ENCODE measurements around the gene TTLL6. TPM values are rescaled to one million over a fixed set of nuclear protein-coding genes. Genes with fewer than 3 reads are reported as not detected.
"Not testable (repeated sequence)": the region's sequence is repeated elsewhere in the genome, so short reads cannot be mapped to it uniquely, and the experiment has no call there.

The TTLL6 gene
- total RNA-seq, 2 donors from 2014 or later, result not detected

DNA sequence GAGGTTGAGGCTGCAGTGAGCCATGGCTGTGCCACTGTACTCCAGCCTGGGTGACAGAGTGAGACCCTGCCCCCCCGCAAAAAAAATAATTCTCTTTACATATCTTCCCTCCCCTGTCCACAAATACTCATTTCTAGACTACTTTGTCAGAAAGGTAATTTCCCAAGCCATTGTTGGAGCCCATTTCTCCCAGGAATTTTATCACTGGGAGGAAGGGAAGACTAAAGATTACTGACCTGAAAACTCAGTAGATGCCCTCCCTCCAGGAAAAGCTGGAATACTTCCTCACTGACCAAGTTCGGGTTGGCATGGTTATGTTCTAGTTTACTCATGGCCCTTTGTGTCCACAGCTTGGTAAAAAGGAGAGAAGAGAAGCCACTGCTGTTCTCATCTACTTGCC lies 17.9 kb upstream of the TTLL6 start:
- DNase-seq, result no peak
- H3K4me1 Mint-ChIP-seq, result peaks cover 54% of the 10 kb centered on the region
- no peak for ATAC-seq
- no peaks in the 10 kb centered on the region for H3K9me3 ChIP-seq (ENCODE audit: control insufficient read depth, low read length, poor library complexity, severe bottlenecking)
- no peaks in the 10 kb centered on the region for H3K36me3 Mint-ChIP-seq (ENCODE audit: low read depth)
- no peak overlapping the region for H3K27ac Mint-ChIP-seq
- no peaks in the 10 kb centered on the region for H3K27me3 Mint-ChIP-seq
- no peak overlapping the region for H3K4me3 Mint-ChIP-seq

DNA sequence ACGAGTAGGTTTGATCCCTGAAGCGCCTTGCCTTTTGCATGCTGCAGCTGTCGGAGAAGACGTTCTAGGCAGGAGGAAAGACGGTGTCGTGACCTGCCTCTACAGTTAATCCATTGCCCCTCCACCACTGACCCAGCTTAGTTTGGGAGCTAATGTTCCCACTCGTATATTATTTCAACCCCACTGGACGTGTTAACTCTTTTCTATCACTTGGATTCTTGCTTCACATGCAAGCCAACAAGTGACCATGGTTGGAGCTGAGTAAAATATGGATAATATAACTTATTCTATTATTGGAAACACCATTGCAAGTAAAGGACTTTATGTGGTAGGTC lies 14.5 kb upstream of the TTLL6 start:
- H3K27me3 Mint-ChIP-seq, result no peaks in the 10 kb centered on the region

DNA sequence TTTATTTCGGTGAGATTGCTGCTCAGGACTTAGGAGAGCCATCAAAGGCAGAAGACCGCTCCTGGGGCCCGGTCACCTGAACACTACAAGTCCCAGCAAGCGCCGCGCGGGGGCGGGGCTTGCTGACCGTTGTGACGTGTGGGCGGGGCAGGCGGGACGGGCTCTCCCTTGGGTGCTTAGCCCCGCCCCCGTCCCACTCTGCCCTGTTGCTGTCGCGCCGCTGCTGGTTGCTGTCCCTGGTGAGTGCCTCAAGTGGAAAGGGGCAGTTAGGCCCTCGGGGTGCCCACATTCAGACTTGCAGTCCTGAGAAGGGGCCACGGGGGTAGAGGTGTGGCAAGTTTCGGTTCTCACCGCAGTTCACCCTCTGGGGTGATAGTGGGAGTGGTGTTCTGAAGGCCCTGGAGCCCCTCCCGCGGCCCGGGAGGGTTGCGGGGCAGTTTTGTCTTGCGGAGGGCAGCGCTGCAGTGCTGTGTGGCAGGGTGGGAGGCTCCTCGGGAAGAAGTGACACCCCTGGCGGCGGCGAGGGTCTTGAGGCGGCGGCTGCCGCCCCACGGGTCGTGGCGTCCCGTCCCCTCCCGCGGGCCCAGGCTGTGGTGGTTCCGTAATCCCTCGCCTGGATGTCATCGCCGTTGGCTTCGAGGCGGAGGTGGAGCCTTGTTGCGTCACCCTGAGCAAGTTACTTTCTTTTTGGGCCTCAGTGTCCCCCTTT lies 14.0 kb upstream of the TTLL6 start, which contains the start of gene CALCOCO2:
Gene CALCOCO2, plus strand, starts transcription at position 196 of the 709 bp plus-strand sequence. CDS start 10,673 bp downstream, outside the sequence.
- DNase-seq, result peak; percentile 76 to 85 (median 83)
- Mint-ChIP-seq H3K27me3 (no peaks in the 10 kb centered on the region), H3K4me1 (peaks cover 30% of the 10 kb centered on the region), H3K4me3 (peak within 1 kb of the TSS; percentile 94), H3K36me3 (ENCODE audit: low read depth) (no peaks in the 10 kb centered on the region), H3K27ac (peak within 1 kb of the TSS; percentile 86)
- ATAC-seq, result peak; percentile 94
- H3K9me3 ChIP-seq (ENCODE audit: control insufficient read depth, low read length, poor library complexity, severe bottlenecking), result no peaks in the 10 kb centered on the region

More for the DNA sequence above, 14.5 kb upstream of the TTLL6 start:
- DNase-seq (no peak), ATAC-seq (no peak)
- H3K27ac Mint-ChIP-seq, result peak overlapping the region; percentile 86
- no peaks in the 10 kb centered on the region for H3K9me3 ChIP-seq (ENCODE audit: control insufficient read depth, low read length, poor library complexity, severe bottlenecking)
- no peaks in the 10 kb centered on the region for H3K36me3 Mint-ChIP-seq (ENCODE audit: low read depth)
- peaks cover 36% of the 10 kb centered on the region for H3K4me1 Mint-ChIP-seq
- H3K4me3 Mint-ChIP-seq, result peak overlapping the region; percentile 94

DNA sequence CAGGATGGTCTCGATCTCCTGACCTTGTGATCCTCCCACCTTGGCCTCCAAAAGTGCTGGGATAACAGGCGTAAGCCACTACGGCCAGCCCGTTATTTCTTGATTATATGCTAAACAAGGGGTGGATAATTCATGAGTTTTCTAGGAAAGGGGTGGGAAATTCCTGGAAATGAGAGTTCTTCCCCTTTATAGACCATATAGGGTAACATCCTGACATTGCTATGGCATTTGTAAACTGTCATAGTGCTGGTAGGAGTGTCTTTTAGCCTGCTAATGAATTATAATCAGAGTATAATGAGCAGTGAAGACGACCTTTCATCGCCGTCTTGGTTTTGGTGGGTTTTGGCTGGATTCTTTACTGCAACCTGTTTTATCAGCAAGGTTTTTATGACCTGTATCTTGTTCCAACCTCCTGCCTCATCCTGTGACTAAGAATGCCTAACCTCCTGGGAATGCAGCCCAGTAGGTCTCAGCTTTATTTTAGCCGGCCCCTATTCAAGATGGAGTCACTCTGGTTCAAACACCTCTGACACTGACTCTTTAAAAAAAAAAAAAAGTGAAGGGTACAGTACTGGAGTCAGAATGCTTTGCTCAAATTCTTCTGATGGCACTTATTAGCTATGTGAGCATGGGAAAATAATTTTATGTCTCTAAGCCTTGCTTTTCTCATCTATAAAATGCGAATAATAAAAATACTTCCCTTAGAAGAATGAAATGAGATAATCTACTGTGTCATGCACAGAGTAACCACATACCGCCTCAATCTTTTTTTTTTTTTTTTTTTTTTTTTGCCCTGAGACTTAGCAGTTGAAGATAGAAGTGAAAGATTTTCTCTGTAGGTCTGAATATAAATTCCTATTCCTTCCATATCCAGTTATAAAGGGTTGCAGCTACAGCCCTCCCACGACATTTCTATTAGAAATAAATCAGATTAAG lies 8.7 kb upstream of the TTLL6 start:
- no peaks in the 10 kb centered on the region for H3K9me3 ChIP-seq (ENCODE audit: control insufficient read depth, low read length, poor library complexity, severe bottlenecking)
- H3K27ac Mint-ChIP-seq, result no peak overlapping the region
- DNase-seq, result no peak
- no peak overlapping the region for H3K4me3 Mint-ChIP-seq
- H3K27me3 Mint-ChIP-seq, result peaks cover 9% of the 10 kb centered on the region
- H3K36me3 Mint-ChIP-seq (ENCODE audit: low read depth), result peaks cover 2% of the 10 kb centered on the region
- ATAC-seq, result no peak
- H3K4me1 Mint-ChIP-seq, result peaks cover 6% of the 10 kb centered on the region

DNA sequence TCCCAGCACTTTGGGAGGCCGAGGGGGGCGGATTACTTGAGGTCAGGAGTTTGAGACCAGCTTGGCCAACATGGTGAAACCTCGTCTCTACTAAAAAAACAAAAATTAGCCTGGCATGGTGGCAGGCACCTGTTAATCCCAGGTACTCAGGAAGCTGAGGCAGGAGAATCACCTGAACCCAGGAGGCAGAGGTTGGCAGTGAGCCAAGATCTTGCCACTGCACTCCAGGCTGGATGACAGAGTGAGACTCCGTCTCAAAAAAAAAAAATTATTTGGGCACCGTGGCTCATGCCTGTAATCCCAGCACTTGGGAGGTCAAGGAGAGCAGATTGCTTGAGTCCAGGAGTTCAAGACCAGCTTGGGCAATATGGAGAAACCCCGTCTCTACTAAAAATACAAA lies 3.9 kb upstream of the TTLL6 start:
- not testable (repeated sequence) for H3K36me3 Mint-ChIP-seq (ENCODE audit: low read depth); H3K4me3 Mint-ChIP-seq; DNase-seq; ATAC-seq; H3K9me3 ChIP-seq (ENCODE audit: control insufficient read depth, low read length, poor library complexity, severe bottlenecking); H3K27ac Mint-ChIP-seq
- Mint-ChIP-seq H3K4me1 (peaks cover 14% of the 10 kb centered on the region), H3K27me3 (peaks cover 17% of the 10 kb centered on the region)

DNA sequence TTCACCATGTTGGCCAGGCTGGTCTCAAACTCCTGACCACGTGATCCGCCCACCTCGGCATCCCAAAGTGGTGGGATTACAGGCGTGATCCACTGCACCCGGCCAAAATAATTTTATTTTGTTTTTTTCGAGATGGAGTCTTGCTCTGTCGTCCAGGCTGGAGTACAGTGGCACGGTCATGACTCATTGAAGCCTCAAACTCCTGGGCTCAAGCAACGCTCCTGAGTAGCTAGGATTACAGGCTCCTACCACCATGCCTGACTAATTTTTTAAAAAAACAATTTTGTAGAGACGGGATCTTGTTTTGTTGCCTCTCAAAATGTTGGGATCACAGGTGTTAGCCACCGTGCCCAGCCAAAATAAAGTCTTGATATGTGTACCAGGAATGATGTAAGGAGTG lies 2.4 kb upstream of the TTLL6 start:
- ATAC-seq, result no peak
- no peak for DNase-seq
- peaks cover 21% of the 10 kb centered on the region for H3K4me1 Mint-ChIP-seq
- H3K4me3 Mint-ChIP-seq, result no peak overlapping the region
- H3K36me3 Mint-ChIP-seq (ENCODE audit: low read depth), result peaks cover 2% of the 10 kb centered on the region
- H3K9me3 ChIP-seq (ENCODE audit: control insufficient read depth, low read length, poor library complexity, severe bottlenecking), result no peaks in the 10 kb centered on the region
- no peak overlapping the region for H3K27ac Mint-ChIP-seq
- H3K27me3 Mint-ChIP-seq, result peaks cover 17% of the 10 kb centered on the region

DNA sequence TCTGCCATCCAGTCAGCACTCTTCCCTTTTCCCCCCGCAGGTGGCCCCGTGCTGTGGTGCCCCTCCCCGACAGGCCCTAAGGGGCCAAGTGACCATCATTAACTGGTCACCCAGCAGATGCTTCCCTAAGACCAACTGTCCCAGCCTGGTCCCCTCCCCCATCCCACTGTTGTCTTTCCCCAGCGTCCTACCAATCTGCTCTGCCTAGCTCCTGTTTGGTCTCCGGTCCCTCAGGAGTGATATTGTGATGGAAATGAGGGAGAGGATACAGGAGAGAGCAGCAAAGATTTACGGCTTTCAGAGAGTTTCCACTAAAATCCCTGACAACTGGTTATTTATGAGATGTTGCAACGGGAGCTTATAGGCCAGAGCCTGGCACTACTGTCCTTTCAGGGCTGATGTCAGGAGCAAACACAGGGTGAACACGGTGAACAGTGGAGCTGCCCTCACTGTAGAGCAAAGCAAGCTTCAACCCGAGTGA lies 1.4 kb upstream of the TTLL6 start:
- H3K9me3 ChIP-seq (ENCODE audit: control insufficient read depth, low read length, poor library complexity, severe bottlenecking), result no peaks in the 10 kb centered on the region
- peaks cover 20% of the 10 kb centered on the region for H3K4me1 Mint-ChIP-seq
- ATAC-seq, result no peak
- H3K4me3 Mint-ChIP-seq, result peak overlapping the region; percentile 45
- no peak for DNase-seq
- peaks cover 18% of the 10 kb centered on the region for H3K27me3 Mint-ChIP-seq
- H3K27ac Mint-ChIP-seq, result no peak overlapping the region
- peaks cover 2% of the 10 kb centered on the region for H3K36me3 Mint-ChIP-seq (ENCODE audit: low read depth)

DNA sequence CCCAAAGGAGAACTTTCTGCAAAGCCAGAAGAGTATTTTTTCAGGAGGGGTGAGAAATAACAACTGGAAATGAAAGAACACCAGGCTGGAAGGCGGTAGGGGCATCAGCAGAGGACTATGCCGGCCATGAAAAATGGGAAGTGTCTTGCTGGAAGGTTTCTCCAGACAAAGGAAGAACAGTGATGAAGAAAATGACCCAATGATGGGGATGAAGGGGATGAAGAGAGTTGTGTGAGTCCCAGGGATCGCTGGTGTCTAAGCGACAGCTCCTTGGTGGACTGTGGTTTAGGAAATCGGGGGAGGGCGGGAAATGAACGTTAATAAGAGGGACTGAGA lies 623 bp downstream of the TTLL6 start:
- H3K36me3 Mint-ChIP-seq (ENCODE audit: low read depth), result no peaks in the 10 kb centered on the region

DNA sequence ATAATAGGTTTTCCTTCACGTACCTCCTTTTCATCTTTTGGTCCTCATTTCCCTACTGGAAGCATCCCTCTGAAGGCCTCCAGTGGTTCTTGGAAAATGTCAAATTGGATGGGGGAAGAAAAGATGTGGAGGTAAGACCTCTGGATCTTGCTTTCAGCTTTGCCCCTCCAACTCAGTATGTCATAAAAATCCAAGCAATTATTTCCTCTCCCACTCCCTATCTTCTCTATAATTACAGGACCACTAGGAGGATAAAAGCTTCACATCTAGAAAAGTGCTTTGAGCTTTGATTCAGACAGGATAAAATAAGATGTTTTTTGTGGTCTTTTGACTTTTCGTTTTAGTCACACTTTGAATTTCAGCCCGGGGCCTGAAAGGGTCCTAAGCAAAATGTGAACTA lies 1.7 kb downstream of the TTLL6 start:
- no peak for DNase-seq
- Mint-ChIP-seq H3K4me3 (no peak overlapping the region), H3K36me3 (ENCODE audit: low read depth) (no peaks in the 10 kb centered on the region), H3K27ac (no peak overlapping the region), H3K27me3 (peaks cover 21% of the 10 kb centered on the region), H3K4me1 (peaks cover 18% of the 10 kb centered on the region)
- ATAC-seq, result no peak
- H3K9me3 ChIP-seq (ENCODE audit: control insufficient read depth, low read length, poor library complexity, severe bottlenecking), result no peaks in the 10 kb centered on the region

More for the DNA sequence above, 623 bp downstream of the TTLL6 start:
- peaks cover 19% of the 10 kb centered on the region for H3K27me3 Mint-ChIP-seq
- H3K27ac Mint-ChIP-seq, result no peak overlapping the region
- H3K4me1 Mint-ChIP-seq, result peaks cover 18% of the 10 kb centered on the region
- ATAC-seq (no peak), DNase-seq (no peak)
- H3K4me3 Mint-ChIP-seq, result peak overlapping the region; percentile 89
- no peaks in the 10 kb centered on the region for H3K9me3 ChIP-seq (ENCODE audit: control insufficient read depth, low read length, poor library complexity, severe bottlenecking)

DNA sequence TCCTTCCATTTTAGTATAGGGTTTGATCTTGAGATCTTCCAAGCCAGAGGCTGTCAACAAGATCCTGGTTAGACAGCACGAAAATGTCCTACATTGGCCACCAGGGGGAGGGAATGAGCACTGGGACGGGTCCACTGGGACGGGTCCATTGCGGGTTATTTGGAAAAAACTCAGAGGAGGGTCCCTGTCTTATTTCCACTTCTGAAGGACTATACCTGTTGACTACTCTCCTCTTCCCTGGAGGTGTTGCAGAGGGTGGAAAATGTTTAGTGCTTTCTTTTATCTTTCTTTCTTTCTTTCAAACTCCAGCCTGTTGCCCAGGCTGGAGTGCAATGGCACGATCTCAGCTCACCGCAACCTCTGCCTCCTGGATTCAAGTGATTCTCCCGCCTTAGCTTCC lies 2.5 kb downstream of the TTLL6 start:
- Mint-ChIP-seq H3K4me1 (peaks cover 18% of the 10 kb centered on the region), H3K36me3 (ENCODE audit: low read depth) (no peaks in the 10 kb centered on the region), H3K27ac (no peak overlapping the region), H3K4me3 (no peak overlapping the region), H3K27me3 (peaks cover 24% of the 10 kb centered on the region)
- H3K9me3 ChIP-seq (ENCODE audit: control insufficient read depth, low read length, poor library complexity, severe bottlenecking), result no peaks in the 10 kb centered on the region
- DNase-seq, result peak; percentile 32 to 46 (median 43)
- ATAC-seq, result no peak

DNA sequence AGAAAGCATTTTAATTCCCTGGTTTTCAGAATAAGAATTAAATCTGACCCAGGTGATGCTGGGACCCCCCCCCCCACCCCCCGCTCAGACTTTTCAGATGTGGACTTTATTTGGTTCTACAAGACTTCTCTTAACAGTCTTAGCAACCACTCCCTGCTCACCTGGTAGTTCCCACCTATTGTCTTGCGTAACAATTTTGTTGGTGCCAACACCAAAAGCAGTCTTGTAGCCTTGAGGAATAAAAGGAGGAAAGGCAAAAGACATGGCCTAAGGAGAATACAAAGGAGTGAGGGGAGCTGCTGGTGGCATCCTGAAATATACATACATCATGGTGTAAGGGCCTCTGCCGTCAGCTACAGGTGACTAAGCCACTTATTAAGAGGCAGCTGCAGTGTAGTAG lies 5.0 kb downstream of the TTLL6 start:
- ATAC-seq, result no peak

DNA sequence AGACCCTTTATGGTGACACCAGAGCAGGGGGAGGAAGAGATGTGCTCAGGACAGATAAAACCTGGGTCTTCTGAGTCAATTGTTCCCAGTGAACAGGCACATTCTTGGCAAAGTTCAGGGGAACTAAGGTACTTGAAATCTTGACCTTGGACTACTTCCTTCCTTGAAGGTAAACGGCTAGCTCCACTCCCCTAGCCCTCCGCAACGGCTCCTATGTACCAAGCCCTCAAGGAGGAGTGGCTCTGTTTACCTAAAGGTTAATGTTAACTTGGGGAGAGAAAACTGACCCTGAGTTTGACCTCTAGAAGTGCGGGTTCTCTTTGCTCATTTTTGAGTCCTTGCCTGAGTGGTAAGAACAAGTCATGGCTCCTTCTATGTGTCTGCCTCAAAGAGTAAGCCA lies 7.8 kb downstream of the TTLL6 start:
- ATAC-seq, result no peak
- Mint-ChIP-seq H3K4me3 (no peak overlapping the region), H3K4me1 (peaks cover 5% of the 10 kb centered on the region), H3K27me3 (peaks cover 30% of the 10 kb centered on the region), H3K36me3 (ENCODE audit: low read depth) (no peaks in the 10 kb centered on the region), H3K27ac (no peak overlapping the region)
- no peaks in the 10 kb centered on the region for H3K9me3 ChIP-seq (ENCODE audit: control insufficient read depth, low read length, poor library complexity, severe bottlenecking)
- DNase-seq, result no peak

More for the DNA sequence above, 5.0 kb downstream of the TTLL6 start:
- no peak for DNase-seq
- Mint-ChIP-seq H3K4me3 (no peak overlapping the region), H3K27me3 (peaks cover 29% of the 10 kb centered on the region), H3K27ac (no peak overlapping the region), H3K4me1 (peaks cover 14% of the 10 kb centered on the region), H3K36me3 (ENCODE audit: low read depth) (no peaks in the 10 kb centered on the region)
- H3K9me3 ChIP-seq (ENCODE audit: control insufficient read depth, low read length, poor library complexity, severe bottlenecking), result no peaks in the 10 kb centered on the region

DNA sequence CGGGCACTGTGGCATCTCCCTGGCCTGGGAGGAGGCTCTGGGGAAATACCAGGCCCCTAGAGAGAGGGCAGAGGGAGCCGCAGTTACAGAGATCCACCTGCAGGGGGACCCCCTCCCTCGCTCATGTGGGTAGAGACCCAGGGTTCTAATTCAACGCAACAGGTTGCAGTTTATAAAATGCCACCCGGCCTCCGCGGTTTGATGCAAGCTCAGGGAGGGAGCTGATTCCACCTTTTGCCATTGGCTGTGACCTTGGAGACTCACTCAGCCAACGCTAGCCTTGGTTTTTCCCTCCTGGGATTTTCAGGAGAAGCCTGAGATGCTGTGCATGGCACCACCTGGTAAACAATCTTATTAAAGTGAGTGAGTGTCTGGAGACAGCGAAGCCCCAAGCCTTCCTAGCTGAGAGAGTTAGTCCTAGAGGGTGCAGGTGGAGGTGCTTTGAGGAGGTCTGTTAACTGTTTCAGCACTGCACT lies 12.1 kb downstream of the TTLL6 start:
- Mint-ChIP-seq H3K36me3 (ENCODE audit: low read depth) (no peaks in the 10 kb centered on the region), H3K27me3 (peaks cover 24% of the 10 kb centered on the region), H3K4me1 (peaks cover 5% of the 10 kb centered on the region), H3K4me3 (no peak overlapping the region), H3K27ac (no peak overlapping the region)
- ATAC-seq, result peak; percentile 92
- peak; percentile 44 to 62 (median 44) for DNase-seq
- H3K9me3 ChIP-seq (ENCODE audit: control insufficient read depth, low read length, poor library complexity, severe bottlenecking), result no peaks in the 10 kb centered on the region
